ENCODE data around the gene SCFD2. TPM values are rescaled to one million over a fixed set of nuclear protein-coding genes. Genes with fewer than 3 reads are reported as not detected.

The SCFD2 gene
- total RNA-seq, 1 donor from 2014 or later: 14.3 TPM

DNA sequence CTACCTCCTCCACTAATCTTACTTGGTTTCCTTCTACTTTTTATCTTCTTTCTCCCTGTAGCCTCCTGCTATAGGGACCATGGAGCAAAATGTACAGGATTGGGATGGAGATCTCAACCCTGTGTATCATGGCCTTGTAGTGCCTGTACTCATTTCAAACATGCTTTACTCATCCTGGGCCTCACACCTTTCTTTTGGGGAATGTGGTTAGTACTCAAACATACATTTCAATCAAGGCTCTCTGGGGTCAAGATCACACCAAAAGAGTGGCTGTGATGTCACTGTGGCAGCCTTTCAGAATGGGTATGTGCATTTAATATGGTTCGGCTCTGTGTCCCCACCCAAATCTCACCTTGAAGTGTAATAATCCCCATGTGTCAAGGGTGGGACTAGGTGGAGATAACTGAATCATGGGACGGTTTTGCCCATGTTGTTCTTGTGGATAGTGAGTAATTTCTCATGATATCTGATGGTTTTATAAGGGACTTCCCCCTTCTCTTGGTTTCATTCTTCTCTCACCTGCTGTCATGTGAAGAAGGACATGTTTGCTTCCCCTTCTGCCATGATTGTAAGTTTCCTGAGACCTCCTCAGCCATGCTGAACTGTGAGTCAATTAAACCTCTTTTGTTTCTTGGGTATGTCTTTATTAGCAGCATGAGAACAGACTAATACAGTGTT is 298.6 kb downstream of the SCFD2 start:
- no peak for ATAC-seq
- H3K4me3 ChIP-seq: no peak overlapping the region
- no peaks in the 10 kb centered on the region for H3K27me3 ChIP-seq
- no peak for DNase-seq
- TF ChIP-seq, protein P1, sequence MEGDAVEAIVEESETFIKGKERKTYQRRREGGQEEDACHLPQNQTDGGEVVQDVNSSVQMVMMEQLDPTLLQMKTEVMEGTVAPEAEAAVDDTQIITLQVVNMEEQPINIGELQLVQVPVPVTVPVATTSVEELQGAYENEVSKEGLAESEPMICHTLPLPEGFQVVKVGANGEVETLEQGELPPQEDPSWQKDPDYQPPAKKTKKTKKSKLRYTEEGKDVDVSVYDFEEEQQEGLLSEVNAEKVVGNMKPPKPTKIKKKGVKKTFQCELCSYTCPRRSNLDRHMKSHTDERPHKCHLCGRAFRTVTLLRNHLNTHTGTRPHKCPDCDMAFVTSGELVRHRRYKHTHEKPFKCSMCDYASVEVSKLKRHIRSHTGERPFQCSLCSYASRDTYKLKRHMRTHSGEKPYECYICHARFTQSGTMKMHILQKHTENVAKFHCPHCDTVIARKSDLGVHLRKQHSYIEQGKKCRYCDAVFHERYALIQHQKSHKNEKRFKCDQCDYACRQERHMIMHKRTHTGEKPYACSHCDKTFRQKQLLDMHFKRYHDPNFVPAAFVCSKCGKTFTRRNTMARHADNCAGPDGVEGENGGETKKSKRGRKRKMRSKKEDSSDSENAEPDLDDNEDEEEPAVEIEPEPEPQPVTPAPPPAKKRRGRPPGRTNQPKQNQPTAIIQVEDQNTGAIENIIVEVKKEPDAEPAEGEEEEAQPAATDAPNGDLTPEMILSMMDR (IDR thresholded peaks at IDR 0.05): no peak
- no peaks in the 10 kb centered on the region for H3K9me3 ChIP-seq
- H3K36me3 ChIP-seq: no peaks in the 10 kb centered on the region
- intact Hi-C loops (cut with DNase I): no loop called here
- no peak overlapping the region for H3K27ac ChIP-seq
- H3K4me1 ChIP-seq: no peaks in the 10 kb centered on the region

DNA sequence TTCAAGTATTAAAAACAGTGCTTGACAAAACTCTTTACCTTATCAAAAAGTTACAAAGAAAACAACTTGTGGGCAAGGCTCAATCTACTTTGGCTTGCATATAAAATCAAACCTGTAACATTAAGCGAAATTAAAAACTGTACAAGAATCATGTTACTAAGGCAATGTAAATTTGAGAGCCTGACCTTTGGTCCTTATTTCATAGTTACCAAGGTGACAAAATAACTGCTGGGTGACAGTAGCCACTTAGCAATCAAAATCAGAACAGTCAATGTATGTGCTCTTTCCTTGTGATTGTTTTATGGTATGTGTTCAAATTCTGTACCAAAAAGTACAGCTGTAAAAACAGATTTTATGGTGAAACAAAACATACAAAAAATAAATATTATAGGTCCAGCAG is 299.7 kb downstream of the SCFD2 start:
- intact Hi-C loops (cut with DNase I): no loop called here
- no peaks in the 10 kb centered on the region for H3K36me3 ChIP-seq
- ATAC-seq (no peak), DNase-seq (no peak)
- H3K27ac ChIP-seq: no peak overlapping the region
- H3K9me3 ChIP-seq: no peaks in the 10 kb centered on the region
- H3K4me1 ChIP-seq: no peaks in the 10 kb centered on the region
- no peaks in the 10 kb centered on the region for H3K27me3 ChIP-seq
- TF ChIP-seq, protein P1 (IDR thresholded peaks at IDR 0.05): no peak
- H3K4me3 ChIP-seq: no peak overlapping the region

- no peak for DNase-seq
- no peak for ATAC-seq
- Histone ChIP-seq H3K27ac (no peak overlapping the region), H3K4me1 (no peaks in the 10 kb centered on the region), H3K4me3 (no peak overlapping the region), H3K27me3 (no peaks in the 10 kb centered on the region), H3K36me3 (no peaks in the 10 kb centered on the region), H3K9me3 (no peaks in the 10 kb centered on the region)
- intact Hi-C loops (cut with DNase I): no loop called here
- TF ChIP-seq, protein P1 (IDR thresholded peaks at IDR 0.05): no peak
Measured at GRCh38 chr4:53064609-53065008, 301.3 kb downstream of the SCFD2 start.

DNA sequence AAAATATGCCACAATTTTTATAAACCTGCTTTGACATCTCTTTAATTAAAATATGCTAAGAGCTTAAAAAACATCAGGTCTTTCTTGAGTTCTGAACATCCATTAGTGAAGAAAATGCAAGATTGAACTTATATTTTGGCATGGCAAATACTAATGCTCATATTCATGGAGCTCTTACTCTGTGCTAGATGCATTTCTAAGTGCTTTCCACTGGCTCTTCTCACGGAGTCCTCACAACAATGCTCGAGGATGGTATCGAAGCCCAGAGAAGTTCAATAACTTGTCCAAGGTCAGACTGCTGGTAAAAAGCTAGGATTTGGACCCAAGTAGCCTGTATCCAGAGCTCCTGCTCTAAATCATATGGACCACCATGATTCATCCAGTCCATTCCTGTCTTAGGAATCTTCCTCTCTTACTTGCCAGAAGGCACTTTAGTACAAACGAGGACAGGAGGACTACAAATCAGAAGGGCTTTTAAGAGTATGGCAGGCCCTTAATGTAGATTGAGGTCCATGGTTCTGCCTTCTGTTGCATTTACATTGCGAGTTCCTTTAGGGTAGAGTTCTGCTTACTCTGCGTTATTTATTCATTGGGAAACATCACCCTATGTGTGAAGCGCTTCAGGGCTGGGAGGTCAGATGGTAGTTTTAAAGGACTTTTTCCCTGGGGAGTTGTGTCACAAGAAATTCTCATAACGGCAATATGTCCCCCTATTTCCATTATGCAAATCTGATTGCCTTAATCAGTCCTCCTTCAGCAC is 304.6 kb downstream of the SCFD2 start:
- intact Hi-C loops (cut with DNase I): no loop called here
- no peak overlapping the region for H3K4me3 ChIP-seq
- TF ChIP-seq, protein P1 (IDR thresholded peaks at IDR 0.05): no peak
- ATAC-seq (no peak), DNase-seq (no peak)
- no peaks in the 10 kb centered on the region for H3K4me1 ChIP-seq
- no peak overlapping the region for H3K27ac ChIP-seq
- no peaks in the 10 kb centered on the region for H3K9me3 ChIP-seq
- H3K36me3 ChIP-seq: no peaks in the 10 kb centered on the region
- no peaks in the 10 kb centered on the region for H3K27me3 ChIP-seq

- H3K27me3 ChIP-seq: no peaks in the 10 kb centered on the region
- no peak for ATAC-seq
- TF ChIP-seq, protein P1 (IDR thresholded peaks at IDR 0.05): no peak
- no peak overlapping the region for H3K27ac ChIP-seq
- H3K36me3 ChIP-seq: no peaks in the 10 kb centered on the region
- no peaks in the 10 kb centered on the region for H3K4me1 ChIP-seq
- H3K4me3 ChIP-seq: no peak overlapping the region
- no peak for DNase-seq
- intact Hi-C loops (cut with DNase I): no loop called here
- no peaks in the 10 kb centered on the region for H3K9me3 ChIP-seq
Measured at GRCh38 chr4:53060278-53060677, 305.6 kb downstream of the SCFD2 start.
